Measurements from ENCODE around the gene DBI. TPM values are rescaled to one million over a fixed set of nuclear protein-coding genes. Genes with fewer than 3 reads are reported as not detected.

DBI gene
- total and polyA plus RNA-seq, 3 experiments from 2014 or later, result 166 to 372 (median 186) TPM

GRCh38 chr2:119350311-119350998 lies 16.3 kb upstream of the DBI start:
- Histone ChIP-seq H3K4me1 (ENCODE audit: insufficient read depth, low read length) (no peaks in the 10 kb centered on the region), H3K27ac (ENCODE audit: low read depth, low read length) (no peak overlapping the region), H3K36me3 (ENCODE audit: insufficient read depth, low read length) (no peaks in the 10 kb centered on the region), H3K9me3 (ENCODE audit: low read length) (no peaks in the 10 kb centered on the region), H3K4me3 (ENCODE audit: low read length) (no peak overlapping the region), H3K27me3 (ENCODE audit: insufficient read depth, low read length, poor library complexity, severe bottlenecking) (no peaks in the 10 kb centered on the region)
- CTCF ChIA-PET, result no interaction called here
- H3K27ac Mint-ChIP-seq, result no peak overlapping the region
- no peak overlapping the region for H3K4me3 Mint-ChIP-seq
- peaks cover 0 to 3% (median under 1%) of the 10 kb centered on the region in 3 donors for H3K4me1 Mint-ChIP-seq
- no peaks in the 10 kb centered on the region for H3K36me3 Mint-ChIP-seq
- H3K9me3 Mint-ChIP-seq, result no peaks in the 10 kb centered on the region
- DNase-seq, result no peak
- POLR2A ChIA-PET, result no interaction called here
- H3K27me3 Mint-ChIP-seq, result peaks cover 0 to 6% of the 10 kb centered on the region in 2 donors

GRCh38 chr2:119352357-119352756 lies 14.4 kb upstream of the DBI start:
- H3K9me3 Mint-ChIP-seq, result no peaks in the 10 kb centered on the region
- no peaks in the 10 kb centered on the region for H3K27me3 ChIP-seq (ENCODE audit: insufficient read depth, low read length, poor library complexity, severe bottlenecking)
- peaks cover 0 to 6% of the 10 kb centered on the region in 2 donors for H3K27me3 Mint-ChIP-seq
- H3K27ac ChIP-seq (ENCODE audit: low read depth, low read length), result no peak overlapping the region
- H3K36me3 ChIP-seq (ENCODE audit: insufficient read depth, low read length), result no peaks in the 10 kb centered on the region
- no peaks in the 10 kb centered on the region for H3K9me3 ChIP-seq (ENCODE audit: low read length)
- ChIA-PET CTCF (no interaction called here), POLR2A (no interaction called here)
- H3K36me3 Mint-ChIP-seq, result no peaks in the 10 kb centered on the region
- H3K4me1 ChIP-seq (ENCODE audit: insufficient read depth, low read length), result no peaks in the 10 kb centered on the region
- H3K4me1 Mint-ChIP-seq, result peaks cover 1 to 8% (median 5%) of the 10 kb centered on the region in 3 donors
- DNase-seq, result no peak
- no peak overlapping the region for H3K4me3 Mint-ChIP-seq
- no peak overlapping the region for H3K4me3 ChIP-seq (ENCODE audit: low read length)
- no peak overlapping the region for H3K27ac Mint-ChIP-seq

DNA sequence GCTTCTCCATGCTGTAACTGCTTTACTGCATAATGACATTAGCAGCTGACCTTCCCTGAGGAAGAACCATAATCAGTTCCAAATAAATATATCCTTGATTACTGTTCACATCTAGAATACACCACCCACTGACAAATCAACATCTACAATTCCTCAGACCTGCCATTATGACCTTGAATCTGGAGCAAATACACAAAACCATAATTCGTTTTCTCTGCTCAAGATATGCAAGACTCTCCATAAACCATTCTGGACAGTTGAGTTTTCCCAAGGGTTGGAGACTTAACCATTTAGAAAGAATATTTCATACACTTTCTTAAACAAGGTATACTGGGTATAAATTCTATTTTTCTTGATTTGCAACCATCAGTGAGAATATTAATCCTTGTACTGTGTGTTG lies 11.9 kb upstream of the DBI start:
- POLR2A ChIA-PET, result no interaction called here
- no peak overlapping the region for H3K27ac ChIP-seq (ENCODE audit: low read depth, low read length)
- CTCF ChIA-PET, result no interaction called here

DNA sequence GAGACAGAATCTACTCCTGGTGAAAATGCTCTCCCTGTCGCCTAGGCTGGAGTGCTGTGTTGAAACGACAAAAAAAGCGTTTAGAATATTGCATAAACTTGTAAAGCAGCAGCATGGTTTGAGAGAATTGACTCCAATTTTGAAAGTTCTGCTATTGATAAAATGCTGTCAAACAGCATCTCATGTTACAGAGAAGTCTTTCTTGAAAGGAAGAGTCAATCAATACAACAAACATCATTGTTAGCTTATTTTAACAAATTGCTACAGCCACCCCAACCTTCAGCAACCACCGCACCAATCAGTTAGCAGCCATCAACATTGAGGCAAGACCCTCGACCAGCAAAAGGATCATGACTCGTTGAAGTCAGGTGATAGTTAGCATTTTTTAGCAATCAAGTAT lies 7.0 kb upstream of the DBI start:
- Histone ChIP-seq H3K9me3 (ENCODE audit: low read length) (no peaks in the 10 kb centered on the region), H3K36me3 (ENCODE audit: insufficient read depth, low read length) (no peaks in the 10 kb centered on the region), H3K27me3 (ENCODE audit: insufficient read depth, low read length, poor library complexity, severe bottlenecking) (no peaks in the 10 kb centered on the region), H3K27ac (ENCODE audit: low read depth, low read length) (no peak overlapping the region), H3K4me3 (ENCODE audit: low read length) (no peak overlapping the region), H3K4me1 (ENCODE audit: insufficient read depth, low read length) (no peaks in the 10 kb centered on the region)
- Mint-ChIP-seq H3K9me3 (no peaks in the 10 kb centered on the region), H3K27ac (no peak overlapping the region), H3K4me1 (peaks cover 15 to 28% (median 24%) of the 10 kb centered on the region in 3 donors), H3K4me3 (no peak overlapping the region), H3K27me3 (no peaks in the 10 kb centered on the region), H3K36me3 (no peaks in the 10 kb centered on the region)
- ChIA-PET POLR2A (no interaction called here), CTCF (no interaction called here)
- no peak for DNase-seq

More for the DNA sequence above, 11.9 kb upstream of the DBI start:
- Mint-ChIP-seq H3K27ac (no peak overlapping the region), H3K4me3 (no peak overlapping the region), H3K36me3 (no peaks in the 10 kb centered on the region), H3K4me1 (peaks cover 1 to 8% (median 5%) of the 10 kb centered on the region in 3 donors), H3K27me3 (peaks cover 0 to 2% of the 10 kb centered on the region in 2 donors), H3K9me3 (no peaks in the 10 kb centered on the region)
- no peak for DNase-seq
- Histone ChIP-seq H3K9me3 (ENCODE audit: low read length) (no peaks in the 10 kb centered on the region), H3K4me3 (ENCODE audit: low read length) (no peak overlapping the region), H3K36me3 (ENCODE audit: insufficient read depth, low read length) (no peaks in the 10 kb centered on the region), H3K4me1 (ENCODE audit: insufficient read depth, low read length) (no peaks in the 10 kb centered on the region), H3K27me3 (ENCODE audit: insufficient read depth, low read length, poor library complexity, severe bottlenecking) (no peaks in the 10 kb centered on the region)

GRCh38 chr2:119360423-119360966 lies 6.3 kb upstream of the DBI start:
- ChIA-PET POLR2A (no interaction called here), CTCF (no interaction called here)
- Histone ChIP-seq H3K36me3 (ENCODE audit: insufficient read depth, low read length) (no peaks in the 10 kb centered on the region), H3K27me3 (ENCODE audit: insufficient read depth, low read length, poor library complexity, severe bottlenecking) (no peaks in the 10 kb centered on the region), H3K4me3 (ENCODE audit: low read length) (no peak overlapping the region), H3K9me3 (ENCODE audit: low read length) (no peaks in the 10 kb centered on the region), H3K27ac (ENCODE audit: low read depth, low read length) (no peak overlapping the region), H3K4me1 (ENCODE audit: insufficient read depth, low read length) (peaks cover 7% of the 10 kb centered on the region)
- no peak overlapping the region for H3K4me3 Mint-ChIP-seq
- H3K27ac Mint-ChIP-seq, result no peak overlapping the region
- DNase-seq, result no peak
- no peaks in the 10 kb centered on the region for H3K9me3 Mint-ChIP-seq
- H3K4me1 Mint-ChIP-seq, result peaks cover 21 to 34% (median 31%) of the 10 kb centered on the region in 3 donors
- no peaks in the 10 kb centered on the region for H3K27me3 Mint-ChIP-seq
- H3K36me3 Mint-ChIP-seq, result no peaks in the 10 kb centered on the region

GRCh38 chr2:119364798-119365197 lies 2.0 kb upstream of the DBI start:
- Histone ChIP-seq H3K27me3 (ENCODE audit: insufficient read depth, low read length, poor library complexity, severe bottlenecking) (no peaks in the 10 kb centered on the region), H3K4me1 (ENCODE audit: insufficient read depth, low read length) (peaks cover 25% of the 10 kb centered on the region), H3K4me3 (ENCODE audit: low read length) (no peak overlapping the region), H3K27ac (ENCODE audit: low read depth, low read length) (no peak overlapping the region), H3K9me3 (ENCODE audit: low read length) (no peaks in the 10 kb centered on the region), H3K36me3 (ENCODE audit: insufficient read depth, low read length) (peaks cover 6% of the 10 kb centered on the region)
- no peak for DNase-seq
- peak overlapping the region; percentile 94 to 100 (median 98) for H3K4me3 Mint-ChIP-seq
- H3K36me3 Mint-ChIP-seq, result peaks cover 4 to 28% (median 5%) of the 10 kb centered on the region in 3 donors
- H3K9me3 Mint-ChIP-seq, result no peaks in the 10 kb centered on the region
- CTCF ChIA-PET, result no interaction called here
- H3K4me1 Mint-ChIP-seq, result peaks cover 47 to 58% (median 57%) of the 10 kb centered on the region in 3 donors
- POLR2A ChIA-PET, result interaction anchor here (0.6 kb wide), 1 partner anchor 26 kb away, joined by 7 read pairs; no protein-coding TSS in a partner anchor
- H3K27me3 Mint-ChIP-seq, result no peaks in the 10 kb centered on the region
- peak overlapping the region; percentile 90 to 99 (median 97) for H3K27ac Mint-ChIP-seq

GRCh38 chr2:119365436-119365835 lies 1.3 kb upstream of the DBI start:
- H3K4me1 Mint-ChIP-seq, result peaks cover 51 to 61% (median 57%) of the 10 kb centered on the region in 3 donors
- CTCF ChIA-PET, result no interaction called here
- POLR2A ChIA-PET, result interaction anchor here (0.6 kb wide), 1 partner anchor 26 kb away, joined by 7 read pairs; no protein-coding TSS in a partner anchor
- no peaks in the 10 kb centered on the region for H3K27me3 Mint-ChIP-seq
- H3K4me3 ChIP-seq (ENCODE audit: low read length), result peak overlapping the region; percentile 96
- no peaks in the 10 kb centered on the region for H3K27me3 ChIP-seq (ENCODE audit: insufficient read depth, low read length, poor library complexity, severe bottlenecking)
- no peaks in the 10 kb centered on the region for H3K9me3 Mint-ChIP-seq
- H3K27ac ChIP-seq (ENCODE audit: low read depth, low read length), result no peak overlapping the region
- DNase-seq, result no peak
- H3K4me3 Mint-ChIP-seq, result peak overlapping the region; percentile 94 to 100 (median 98)
- peaks cover 25% of the 10 kb centered on the region for H3K4me1 ChIP-seq (ENCODE audit: insufficient read depth, low read length)
- peak overlapping the region; percentile 90 to 99 (median 97) for H3K27ac Mint-ChIP-seq
- H3K36me3 Mint-ChIP-seq, result peaks cover 4 to 34% (median 8%) of the 10 kb centered on the region in 3 donors
- peaks cover 10% of the 10 kb centered on the region for H3K36me3 ChIP-seq (ENCODE audit: insufficient read depth, low read length)
- no peaks in the 10 kb centered on the region for H3K9me3 ChIP-seq (ENCODE audit: low read length)

DNA sequence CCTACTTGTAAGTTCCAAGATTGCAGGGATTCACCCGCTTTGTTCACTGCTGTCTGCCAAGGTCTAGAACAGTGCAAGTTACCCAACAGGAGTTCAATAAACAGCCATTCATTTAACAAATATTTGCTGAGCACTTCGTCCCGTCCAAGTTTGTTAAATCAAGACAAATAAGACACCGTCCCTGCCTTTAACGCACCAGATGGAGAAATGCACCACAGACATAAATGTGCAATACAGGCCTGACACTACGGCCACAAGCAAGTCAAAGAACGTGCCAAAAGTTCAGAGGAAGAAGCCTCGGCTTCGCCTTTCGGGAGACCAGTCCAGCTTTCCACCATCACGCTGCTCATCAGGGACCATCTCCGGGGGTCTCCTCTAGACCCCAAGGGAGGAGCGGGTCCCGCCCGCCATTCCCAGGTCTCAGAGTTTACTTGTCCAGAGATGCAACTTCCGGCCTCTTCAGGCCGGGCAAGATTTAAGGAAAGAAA lies 572 bp upstream of the DBI start:
- H3K27ac Mint-ChIP-seq, result peak overlapping the region; percentile 90 to 99 (median 97)
- Histone ChIP-seq H3K27me3 (ENCODE audit: insufficient read depth, low read length, poor library complexity, severe bottlenecking) (no peaks in the 10 kb centered on the region), H3K27ac (ENCODE audit: low read depth, low read length) (peak overlapping the region; percentile 83), H3K4me3 (ENCODE audit: low read length) (peak overlapping the region; percentile 96), H3K36me3 (ENCODE audit: insufficient read depth, low read length) (peaks cover 10% of the 10 kb centered on the region), H3K9me3 (ENCODE audit: low read length) (no peaks in the 10 kb centered on the region), H3K4me1 (ENCODE audit: insufficient read depth, low read length) (peaks cover 25% of the 10 kb centered on the region)
- CTCF ChIA-PET, result no interaction called here
- no peaks in the 10 kb centered on the region for H3K27me3 Mint-ChIP-seq
- peak overlapping the region; percentile 94 to 100 (median 98) for H3K4me3 Mint-ChIP-seq
- peaks cover 5 to 41% (median 12%) of the 10 kb centered on the region in 3 donors for H3K36me3 Mint-ChIP-seq
- H3K9me3 Mint-ChIP-seq, result no peaks in the 10 kb centered on the region
- H3K4me1 Mint-ChIP-seq, result peaks cover 51 to 61% (median 52%) of the 10 kb centered on the region in 3 donors
- POLR2A ChIA-PET, result interaction anchor here (1.2 kb wide), 1 partner anchor 313 kb away, joined by 4 read pairs; the partner anchor contains the start of gene TMEM177
- no peak for DNase-seq
